IMR-90 (cell line): Measurements from ENCODE around the gene GSN. TPM values are rescaled to one million over a fixed set of nuclear protein-coding genes. Genes with fewer than 3 reads are reported as not detected.

Experiments used
- ATAC-seq: fragments of 200-7000 bp; cut with Tn5 transposase; 2 replicates; pipeline ENCODE4 v1.9.1; 2020; ENCODE audit warnings: low read depth, mild to moderate bottlenecking, moderate library complexity
- BruUV-seq: library from RNA; stranded (reverse); fragments of 400-500 nt; replicated peaks from 2 replicates; lab custom pipeline; 2021; lab: Mats Ljungman, UMichigan
- CTCF ChIA-PET: fragments of 300-600 bp; formaldehyde crosslinking; extraction: SDS; loops from one replicate; lab custom pipeline; 2021; ENCODE audit warnings: antibody characterized with exemption; lab: Yijun Ruan, JAX
- POLR2A ChIA-PET: fragments of 300-600 bp; sonication (Branson Sonifier 250); formaldehyde crosslinking; loops from one replicate; lab custom pipeline; 2022; ENCODE audit warnings: antibody characterized with exemption; ENCODE audit not compliant: unreplicated experiment; lab: Charles Lee
- DNase-seq: peaks from one replicate; pipeline ENCODE4 v3.0.0; 2013
- H2AFZ ChIP-seq: replicated peaks from 2 replicates; pipeline ENCODE3; 2013; ENCODE audit warnings: low read length, mild to moderate bottlenecking; ENCODE audit not compliant: poor library complexity
- H2AK5ac ChIP-seq: 2 replicates; pipeline ENCODE4 v1.6.1; 2013; ENCODE audit warnings: low read depth, low read length, inconsistent platforms
- H2AK9ac ChIP-seq: replicated peaks from 2 replicates; pipeline ENCODE3; 2013; ENCODE audit warnings: mild to moderate bottlenecking, low read depth, low read length, moderate library complexity; ENCODE audit not compliant: poor library complexity
- H2BK120ac ChIP-seq: 2 replicates; pipeline ENCODE4 v1.6.1; 2013; ENCODE audit warnings: low read depth, low read length, inconsistent platforms
- H2BK15ac ChIP-seq: 3 replicates; pipeline ENCODE4 v1.6.1; 2013; ENCODE audit warnings: low read depth, low read length, inconsistent platforms
- H2BK20ac ChIP-seq: 2 replicates; pipeline ENCODE4 v1.6.1; 2013; ENCODE audit warnings: low read depth, mild to moderate bottlenecking, inconsistent platforms, low read length, moderate library complexity
- H2BK5ac ChIP-seq: 2 replicates; pipeline ENCODE4 v1.6.1; 2013; ENCODE audit warnings: mild to moderate bottlenecking, low read depth, low read length, inconsistent platforms; ENCODE audit not compliant: poor library complexity, severe bottlenecking
- H3K14ac ChIP-seq: replicated peaks from 2 replicates; pipeline ENCODE4 v1.6.1; 2013; ENCODE audit warnings: low read depth, low read length, inconsistent platforms
- H3K18ac ChIP-seq: 2 replicates; pipeline ENCODE4 v1.6.1; 2013; ENCODE audit warnings: low read depth, low read length, control low read depth
- H3K23ac ChIP-seq: 2 replicates; pipeline ENCODE4 v1.6.1; 2013; ENCODE audit warnings: low read depth, low read length, inconsistent platforms
- H3K27ac ChIP-seq: 2 replicates; pipeline ENCODE4 v1.5.1; 2013; ENCODE audit warnings: mild to moderate bottlenecking, control low read depth, low read length; ENCODE audit not compliant: insufficient read depth
- H3K27me3 ChIP-seq: 2 replicates; pipeline ENCODE4 v1.6.1; 2013; ENCODE audit warnings: low read length; ENCODE audit not compliant: control insufficient read depth, insufficient read depth
- H3K36me3 ChIP-seq: 2 replicates; pipeline ENCODE4 v1.6.1; 2013; ENCODE audit warnings: low read length, mixed read lengths; ENCODE audit not compliant: control insufficient read depth, insufficient read depth
- H3K4ac ChIP-seq: 2 replicates; pipeline ENCODE4 v1.6.1; 2013; ENCODE audit warnings: low read depth, low read length, inconsistent platforms
- H3K4me1 ChIP-seq: 2 replicates; pipeline ENCODE4 v1.6.1; 2013; ENCODE audit warnings: low read length, mixed read lengths; ENCODE audit not compliant: control insufficient read depth, insufficient read depth
- H3K4me2 ChIP-seq: 2 replicates; pipeline ENCODE4 v1.6.1; 2013; ENCODE audit warnings: low read depth, mild to moderate bottlenecking, control low read depth, low read length, moderate library complexity
- H3K4me3 ChIP-seq: 2 replicates; pipeline ENCODE4 v1.5.1; 2013; ENCODE audit warnings: low read depth, mild to moderate bottlenecking, control low read depth, low read length, moderate library complexity; ENCODE audit not compliant: insufficient read depth
- H3K56ac ChIP-seq: 2 replicates; pipeline ENCODE4 v1.6.1; 2013; ENCODE audit warnings: low read length, inconsistent platforms; ENCODE audit not compliant: insufficient read depth; ENCODE audit errors: extremely low read depth
- H3K79me1 ChIP-seq, 2 experiments: 2 replicates each; pipeline ENCODE4 v1.6.1; 2013; ENCODE audit warnings: low read length in 2 of 2, inconsistent platforms in 1 of 2, low read depth in 1 of 2
- H3K9ac ChIP-seq: 2 replicates; pipeline ENCODE4 v1.6.1; 2013; ENCODE audit warnings: low read depth, low read length, control low read depth
- H3K9me1 ChIP-seq: 2 replicates; pipeline ENCODE4 v1.6.1; 2013; ENCODE audit warnings: low read length, inconsistent platforms; ENCODE audit not compliant: insufficient read depth
- H3K9me3 ChIP-seq: 2 replicates; pipeline ENCODE4 v1.6.1; 2013; ENCODE audit warnings: low read length; ENCODE audit not compliant: control insufficient read depth, insufficient read depth
- H4K20me1 ChIP-seq: 2 replicates; pipeline ENCODE4 v1.6.1; 2013; ENCODE audit warnings: low read length, inconsistent platforms; ENCODE audit not compliant: insufficient read depth
- H4K5ac ChIP-seq: 2 replicates; pipeline ENCODE4 v1.6.1; 2013; ENCODE audit warnings: mild to moderate bottlenecking, low read depth, low read length, control low read depth
- H4K8ac ChIP-seq, 2 experiments: 2 replicates each; pipeline ENCODE4 v1.6.1; 2013; ENCODE audit warnings: low read depth in 2 of 2, low read length in 2 of 2, control low read depth in 1 of 2, inconsistent platforms in 1 of 2
- H4K91ac ChIP-seq: 2 replicates; pipeline ENCODE4 v1.6.1; 2013; ENCODE audit warnings: low read depth, low read length, inconsistent platforms; ENCODE audit not compliant: insufficient read depth
- CEBPB ChIP-seq: IDR thresholded peaks from 2 replicates; pipeline ENCODE4 v1.6.1; 2012; ENCODE audit warnings: low read depth, low read length, improper control_type of control experiment
- CHD1 ChIP-seq: IDR thresholded peaks from 2 replicates; pipeline ENCODE4 v1.6.1; 2012; ENCODE audit warnings: low read depth, low read length, improper control_type of control experiment
- ELK1 ChIP-seq: fragments of 150-350 bp; IDR thresholded peaks from 2 replicates; pipeline ENCODE4 v1.6.1; 2016; ENCODE audit warnings: low read depth, mild to moderate bottlenecking, low read length, moderate library complexity, borderline replicate concordance
- MAZ ChIP-seq: IDR thresholded peaks from 2 replicates; pipeline ENCODE4 v1.6.1; 2012; ENCODE audit warnings: low read depth, mild to moderate bottlenecking, low read length, improper control_type of control experiment, moderate library complexity, borderline replicate concordance
- MXI1 ChIP-seq: IDR thresholded peaks from 2 replicates; pipeline ENCODE4 v1.6.1; 2012; ENCODE audit warnings: low read depth, mild to moderate bottlenecking, low read length, moderate library complexity, borderline replicate concordance
- NFE2L2 ChIP-seq: fragments of 150-350 bp; IDR thresholded peaks from 2 replicates; pipeline ENCODE4 v1.6.1; 2016; ENCODE audit warnings: low read depth, mild to moderate bottlenecking, low read length
- RAD21 ChIP-seq: IDR thresholded peaks from 2 replicates; pipeline ENCODE4 v1.6.1; 2012; ENCODE audit warnings: low read length, improper control_type of control experiment
- RCOR1 ChIP-seq: IDR thresholded peaks from 2 replicates; pipeline ENCODE4 v1.6.1; 2012; ENCODE audit warnings: mild to moderate bottlenecking, low read length, improper control_type of control experiment; ENCODE audit not compliant: insufficient replicate concordance
- SMC3 ChIP-seq: fragments of 150-350 bp; IDR thresholded peaks from 2 replicates; pipeline ENCODE4 v1.6.1; 2016; ENCODE audit warnings: low read depth, mild to moderate bottlenecking, antibody characterized with exemption, low read length, moderate library complexity
- USF2 ChIP-seq: fragments of 150-350 bp; IDR thresholded peaks from 2 replicates; pipeline ENCODE4 v1.6.1; 2017; ENCODE audit warnings: mild to moderate bottlenecking, antibody characterized with exemption, low read length, low read depth
- WGBS, 2 experiments: methylation state at CpG; one replicate each; pipeline versions ENCODE4 v1.1.5 to v1.1.7; 2013; ENCODE audit warnings: missing lambda C conversion rate in 2 of 2; ENCODE audit not compliant: insufficient read length in 1 of 2; ENCODE audit errors: extremely low coverage in 2 of 2; 5-methylcytosine and 5-hydroxymethylcytosine counted together
- dilution Hi-C: fragments of 300-500 bp; cut with HindIII; formaldehyde crosslinking; loops from one replicate; pipeline ENCODE4 v1.14.3; 2018; ENCODE audit warnings: low sequenced_read_pairs; ENCODE audit not compliant: unreplicated experiment
- in situ Hi-C: fragments of 300-500 bp; cut with MboI; formaldehyde crosslinking; loops from 3 replicates; pipeline ENCODE4 v1.14.3; 2019; ENCODE audit warnings: low sequenced_read_pairs, inconsistent platforms, mixed read lengths
- intact Hi-C: fragments of 100-400 bp; cut with micrococcal nuclease; formaldehyde crosslinking; loops from 2 replicates; pipeline ENCODE4 v1.10.0; 2022
- polyA plus RNA-seq, 3 experiments: library from polyadenylated mRNA; depleted of rRNA; stranded (reverse); fragments of >200 nt; gene quantifications; 2 replicates each; pipeline ENCODE4 v1.2.3, GENCODE V29; 2012; ENCODE audit warnings: low replicate concordance in 1 of 3
- total RNA-seq: library from RNA; depleted of rRNA; stranded (reverse); fragments of >200 nt; gene quantifications from 2 replicates; pipeline ENCODE4 v1.2.3, GENCODE V29; 2012

Gene GSN
- total and polyA plus RNA-seq, 2 of the 4 experiments (the other 2 are of a cell fraction), result 495 to 547 TPM

GRCh38 chr9:121273064-121273775, 5.3 kb downstream of the GSN start:
- Histone ChIP-seq H4K20me1 (peaks cover 17% of the 10 kb centered on the region), H3K4ac (peak overlapping the region; percentile 42; the same call in 1 of the 2 replicates), H3K27me3 (no peaks in the 10 kb centered on the region), H2BK5ac (peak overlapping the region; percentile 77), H2BK15ac (peak overlapping the region; percentile 90; the same call in 2 of the 3 replicates), H3K4me1 (peaks cover 36% of the 10 kb centered on the region), H4K8ac (peak overlapping the region in 1 of 2 experiments; percentile 12; a peak in 1 of 4 replicates), H3K4me2 (no peak overlapping the region), H3K79me1 (peaks cover 42 to 85% of the 10 kb centered on the region in 2 experiments), H3K18ac (no peak overlapping the region), H2AFZ (no peak overlapping the region), H3K56ac (no peak overlapping the region), H3K27ac (no peak overlapping the region; the same call in 1 of the 2 replicates), H4K5ac (no peak overlapping the region), H4K91ac (peak overlapping the region; percentile 65; the same call in 1 of the 2 replicates), H2AK9ac (no peak overlapping the region), H3K9ac (no peak overlapping the region), H2BK120ac (peak overlapping the region; percentile 89; the same call in 1 of the 2 replicates), H3K4me3 (no peak overlapping the region), H3K9me1 (peaks cover 27% of the 10 kb centered on the region), H2AK5ac (peak overlapping the region; percentile 43; the same call in 1 of the 2 replicates), H3K14ac (peak overlapping the region; percentile 20; the same call in 1 of the 2 replicates), H3K9me3 (no peaks in the 10 kb centered on the region), H2BK20ac (no peak overlapping the region), H3K23ac (peak overlapping the region; percentile 36; the same call in 1 of the 2 replicates), H3K36me3 (peaks cover 2% of the 10 kb centered on the region; the same call in 1 of the 2 replicates)
- intact Hi-C loops, result no loop called here
- no peak for DNase-seq
- no CpG with 5 or more reads among the region's 4 CpGs for WGBS, 2 experiments
- BruUV-seq, result no TSS peak
- no peak for ATAC-seq
- dilution Hi-C loops, result no loop called here
- POLR2A ChIA-PET, result interaction anchor here (1.5 kb wide), 1 partner anchor 14 kb away, joined by 4 read pairs; no protein-coding TSS in a partner anchor
- in situ Hi-C loops, result no loop called here
- CTCF ChIA-PET, result no interaction called here
- TF ChIP-seq USF2 (no peak), RCOR1 (no peak), RAD21 (no peak), ELK1 (no peak), NFE2L2 (no peak), MAZ (no peak), MXI1 (no peak), CEBPB (no peak), SMC3 (no peak), CHD1 (no peak)
